ENCODE measurements around the gene THSD7B.

GRCh38 chr2:136935119-136935518, 169.8 kb downstream of the THSD7B start:
- TF ChIP-seq CTCF (IDR thresholded peaks at IDR 0.05), result no peak
- no peak for TF ChIP-seq EP300 (IDR thresholded peaks at IDR 0.05)
- no peak for TF ChIP-seq POLR2A (IDR thresholded peaks at IDR 0.05)

All from upper lobe of left lung (tissue), 4 donors.